ENCODE measurements around the gene FMN2. TPM values are rescaled to one million over a fixed set of nuclear protein-coding genes. Genes with fewer than 3 reads are reported as not detected.

FMN2 gene
- total RNA-seq, 2 donors from 2014 or later, result 26.9 to 27.2 TPM

DNA sequence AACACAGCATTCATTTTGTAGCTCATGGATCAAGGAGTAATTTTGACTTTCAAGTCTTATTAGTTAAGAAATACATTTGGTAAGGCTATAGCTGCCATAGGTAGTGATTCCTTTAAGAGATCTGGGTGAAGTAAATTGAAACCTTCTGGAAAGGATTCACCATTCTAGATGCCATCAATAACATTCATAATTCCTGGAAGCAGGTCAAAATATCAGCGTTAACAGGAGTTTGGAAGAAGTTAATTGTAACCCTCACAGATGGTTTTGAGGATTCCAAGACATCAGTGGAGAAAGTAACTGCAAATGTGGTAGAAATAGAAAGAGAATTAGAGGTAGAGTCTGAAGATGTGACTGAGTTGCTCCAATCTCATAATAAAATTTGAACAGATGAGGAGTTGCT lies 303.7 kb downstream of the FMN2 start:
- Histone ChIP-seq H3K36me3 (ENCODE audit: control insufficient read depth, insufficient read depth, low read length) (peaks cover 38% of the 10 kb centered on the region), H3K4me1 (ENCODE audit: control insufficient read depth, insufficient read depth, low read length) (peaks cover 10% of the 10 kb centered on the region), H3K9ac (ENCODE audit: extremely low read depth, low read length, poor library complexity, severe bottlenecking) (no peak overlapping the region), H3K27ac (ENCODE audit: low read depth, low read length) (no peak overlapping the region), H3K27me3 (ENCODE audit: control insufficient read depth, insufficient read depth, low read length, poor library complexity, severe bottlenecking) (no peaks in the 10 kb centered on the region), H3K9me3 (ENCODE audit: control insufficient read depth, low read length) (peaks cover 13% of the 10 kb centered on the region), H3K4me3 (ENCODE audit: low read length) (no peak overlapping the region)
- WGBS, 2 experiments (ENCODE audit: insufficient coverage in 1 of 2, insufficient read length in 1 of 2), result 90 to 92% methylated on average over 1 of the region's 1 CpG
- DNase-seq, result no peak
- Mint-ChIP-seq H3K4me1 (peaks cover 22% of the 10 kb centered on the region), H3K27me3 (ENCODE audit: insufficient read depth) (no peaks in the 10 kb centered on the region), H3K4me3 (no peak overlapping the region), H3K27ac (no peak overlapping the region), H3K9me3 (no peaks in the 10 kb centered on the region), H3K36me3 (ENCODE audit: low read depth) (peaks cover 32% of the 10 kb centered on the region)
- TF ChIP-seq, protein P1, sequence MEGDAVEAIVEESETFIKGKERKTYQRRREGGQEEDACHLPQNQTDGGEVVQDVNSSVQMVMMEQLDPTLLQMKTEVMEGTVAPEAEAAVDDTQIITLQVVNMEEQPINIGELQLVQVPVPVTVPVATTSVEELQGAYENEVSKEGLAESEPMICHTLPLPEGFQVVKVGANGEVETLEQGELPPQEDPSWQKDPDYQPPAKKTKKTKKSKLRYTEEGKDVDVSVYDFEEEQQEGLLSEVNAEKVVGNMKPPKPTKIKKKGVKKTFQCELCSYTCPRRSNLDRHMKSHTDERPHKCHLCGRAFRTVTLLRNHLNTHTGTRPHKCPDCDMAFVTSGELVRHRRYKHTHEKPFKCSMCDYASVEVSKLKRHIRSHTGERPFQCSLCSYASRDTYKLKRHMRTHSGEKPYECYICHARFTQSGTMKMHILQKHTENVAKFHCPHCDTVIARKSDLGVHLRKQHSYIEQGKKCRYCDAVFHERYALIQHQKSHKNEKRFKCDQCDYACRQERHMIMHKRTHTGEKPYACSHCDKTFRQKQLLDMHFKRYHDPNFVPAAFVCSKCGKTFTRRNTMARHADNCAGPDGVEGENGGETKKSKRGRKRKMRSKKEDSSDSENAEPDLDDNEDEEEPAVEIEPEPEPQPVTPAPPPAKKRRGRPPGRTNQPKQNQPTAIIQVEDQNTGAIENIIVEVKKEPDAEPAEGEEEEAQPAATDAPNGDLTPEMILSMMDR (conservative IDR thresholded peaks at IDR 0.05), result no peak

DNA sequence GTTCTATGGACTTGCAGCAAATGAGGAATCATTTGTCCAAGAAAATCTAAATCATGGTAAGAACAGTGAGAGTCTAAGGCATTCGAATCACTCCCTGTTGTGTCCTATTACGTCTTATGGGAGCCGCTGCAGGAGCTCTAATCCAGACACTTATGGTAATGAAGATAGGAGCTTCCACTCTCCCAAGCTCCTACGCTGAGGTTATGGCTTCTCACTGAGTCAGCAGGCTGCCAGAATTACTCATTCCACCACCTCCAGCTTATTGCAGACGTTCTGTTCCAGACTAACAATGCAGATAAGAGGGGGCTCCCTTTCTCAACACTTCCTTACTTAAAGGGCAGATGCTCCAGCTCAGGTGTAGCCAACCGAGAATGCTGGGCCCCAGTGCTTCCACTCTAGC lies 307.7 kb downstream of the FMN2 start:
- peaks cover 33% of the 10 kb centered on the region for H3K36me3 ChIP-seq (ENCODE audit: control insufficient read depth, insufficient read depth, low read length)
- H3K4me3 ChIP-seq (ENCODE audit: low read length), result no peak overlapping the region
- H3K9ac ChIP-seq (ENCODE audit: extremely low read depth, low read length, poor library complexity, severe bottlenecking), result no peak overlapping the region
- peaks cover 14% of the 10 kb centered on the region for H3K36me3 Mint-ChIP-seq (ENCODE audit: low read depth)
- no peak overlapping the region for H3K27ac Mint-ChIP-seq
- no peak for DNase-seq
- WGBS, 2 experiments (ENCODE audit: insufficient coverage in 1 of 2, insufficient read length in 1 of 2), result 71 to 73% methylated on average over 5 to 6 of the region's 6 CpGs
- peaks cover 14% of the 10 kb centered on the region for H3K4me1 ChIP-seq (ENCODE audit: control insufficient read depth, insufficient read depth, low read length)
- no peaks in the 10 kb centered on the region for H3K9me3 Mint-ChIP-seq
- peaks cover 26% of the 10 kb centered on the region for H3K4me1 Mint-ChIP-seq
- H3K27me3 ChIP-seq (ENCODE audit: control insufficient read depth, insufficient read depth, low read length, poor library complexity, severe bottlenecking), result no peaks in the 10 kb centered on the region
- H3K9me3 ChIP-seq (ENCODE audit: control insufficient read depth, low read length), result no peaks in the 10 kb centered on the region
- TF ChIP-seq, protein P1 (conservative IDR thresholded peaks at IDR 0.05), result no peak
- H3K27ac ChIP-seq (ENCODE audit: low read depth, low read length), result no peak overlapping the region
- H3K4me3 Mint-ChIP-seq, result no peak overlapping the region
- H3K27me3 Mint-ChIP-seq (ENCODE audit: insufficient read depth), result no peaks in the 10 kb centered on the region

DNA sequence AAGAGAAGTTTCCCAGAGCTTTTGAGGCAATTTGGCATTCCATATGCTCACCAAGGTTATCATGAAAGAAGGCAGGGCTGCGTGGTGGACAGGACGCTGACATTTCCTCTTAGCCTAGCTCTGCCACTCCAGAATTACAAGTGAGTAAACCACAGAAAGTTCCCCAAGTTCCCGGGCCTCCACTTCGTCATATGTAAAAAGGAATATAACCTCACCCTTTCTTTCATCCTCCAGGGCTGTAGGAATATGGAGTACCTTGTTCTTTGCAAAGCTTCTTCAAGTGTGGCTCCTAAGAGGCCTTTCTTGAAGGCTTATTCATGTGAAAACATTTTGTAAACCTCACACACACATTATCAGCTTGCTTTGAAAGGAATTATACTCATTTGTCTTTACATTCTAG lies 310.0 kb downstream of the FMN2 start:
- Mint-ChIP-seq H3K4me3 (no peak overlapping the region), H3K4me1 (peaks cover 26% of the 10 kb centered on the region), H3K27me3 (ENCODE audit: insufficient read depth) (no peaks in the 10 kb centered on the region), H3K27ac (no peak overlapping the region), H3K9me3 (no peaks in the 10 kb centered on the region), H3K36me3 (ENCODE audit: low read depth) (peaks cover 6% of the 10 kb centered on the region)
- Histone ChIP-seq H3K9ac (ENCODE audit: extremely low read depth, low read length, poor library complexity, severe bottlenecking) (no peak overlapping the region), H3K9me3 (ENCODE audit: control insufficient read depth, low read length) (no peaks in the 10 kb centered on the region), H3K4me3 (ENCODE audit: low read length) (no peak overlapping the region), H3K4me1 (ENCODE audit: control insufficient read depth, insufficient read depth, low read length) (peaks cover 14% of the 10 kb centered on the region), H3K27ac (ENCODE audit: low read depth, low read length) (no peak overlapping the region), H3K36me3 (ENCODE audit: control insufficient read depth, insufficient read depth, low read length) (peaks cover 24% of the 10 kb centered on the region), H3K27me3 (ENCODE audit: control insufficient read depth, insufficient read depth, low read length, poor library complexity, severe bottlenecking) (no peaks in the 10 kb centered on the region)
- TF ChIP-seq, protein P1 (conservative IDR thresholded peaks at IDR 0.05), result no peak
- 95 to 100% methylated on average over 1 to 4 of the region's 4 CpGs for WGBS, 2 experiments (ENCODE audit: insufficient coverage in 1 of 2, insufficient read length in 1 of 2)
- no peak for DNase-seq

Data from endodermal cell (in vitro differentiated cells).